Endothelial cell of umbilical vein (primary cell): Measurements from ENCODE around the gene ATP1A4.

Experiments
- EZH2 ChIP-seq: IDR thresholded peaks from 2 replicates; pipeline ENCODE4 v1.6.1; 2012; ENCODE audit warnings: borderline replicate concordance, low read depth, mild to moderate bottlenecking, moderate library complexity, low read length, inconsistent platforms; ENCODE audit not compliant: severe bottlenecking
- JUN ChIP-seq: IDR thresholded peaks from 2 replicates; pipeline ENCODE4 v1.6.1; 2011; ENCODE audit warnings: borderline replicate concordance, low read depth; ENCODE audit not compliant: insufficient read length, insufficient read depth
- POLR2A ChIP-seq: IDR thresholded peaks from 2 replicates; pipeline ENCODE4 v1.6.1; 2012; ENCODE audit warnings: low read depth, mild to moderate bottlenecking, control low read depth, low read length
- TF ChIP-seq, protein P1 (sequence below), 2 donors: IDR thresholded peaks; 1 replicate in 1 of 2; 2 replicates in 1 of 2; pipeline ENCODE4 v1.5.1; 2011; ENCODE audit warnings: low read length in 2 of 2, mild to moderate bottlenecking in 2 of 2, moderate library complexity in 2 of 2, control low read depth in 1 of 2, inconsistent platforms in 1 of 2, low read depth in 1 of 2; ENCODE audit not compliant: insufficient read depth in 1 of 2; ENCODE audit errors: extremely low read depth in 1 of 2

DNA sequence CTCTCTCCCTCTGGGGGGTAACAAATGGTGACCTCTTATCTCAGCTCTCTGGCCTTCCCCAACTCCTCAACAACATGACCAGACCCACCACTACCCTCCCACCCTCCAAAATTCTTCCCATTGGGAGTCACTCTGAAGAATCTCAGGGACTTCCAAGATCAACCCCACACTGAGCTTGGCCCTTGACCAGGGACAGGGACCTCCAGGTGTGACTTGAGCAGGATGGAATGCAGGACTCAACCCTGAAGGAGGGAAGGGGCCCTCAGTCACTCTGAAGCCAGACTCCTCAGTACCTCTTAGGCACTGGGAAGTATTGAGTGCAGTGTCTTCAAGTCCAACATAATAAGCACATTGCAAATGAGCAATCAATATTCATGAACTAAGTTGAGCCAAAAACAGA, 40.8 kb downstream of the ATP1A4 start:
- TF ChIP-seq, protein P1, sequence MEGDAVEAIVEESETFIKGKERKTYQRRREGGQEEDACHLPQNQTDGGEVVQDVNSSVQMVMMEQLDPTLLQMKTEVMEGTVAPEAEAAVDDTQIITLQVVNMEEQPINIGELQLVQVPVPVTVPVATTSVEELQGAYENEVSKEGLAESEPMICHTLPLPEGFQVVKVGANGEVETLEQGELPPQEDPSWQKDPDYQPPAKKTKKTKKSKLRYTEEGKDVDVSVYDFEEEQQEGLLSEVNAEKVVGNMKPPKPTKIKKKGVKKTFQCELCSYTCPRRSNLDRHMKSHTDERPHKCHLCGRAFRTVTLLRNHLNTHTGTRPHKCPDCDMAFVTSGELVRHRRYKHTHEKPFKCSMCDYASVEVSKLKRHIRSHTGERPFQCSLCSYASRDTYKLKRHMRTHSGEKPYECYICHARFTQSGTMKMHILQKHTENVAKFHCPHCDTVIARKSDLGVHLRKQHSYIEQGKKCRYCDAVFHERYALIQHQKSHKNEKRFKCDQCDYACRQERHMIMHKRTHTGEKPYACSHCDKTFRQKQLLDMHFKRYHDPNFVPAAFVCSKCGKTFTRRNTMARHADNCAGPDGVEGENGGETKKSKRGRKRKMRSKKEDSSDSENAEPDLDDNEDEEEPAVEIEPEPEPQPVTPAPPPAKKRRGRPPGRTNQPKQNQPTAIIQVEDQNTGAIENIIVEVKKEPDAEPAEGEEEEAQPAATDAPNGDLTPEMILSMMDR (IDR thresholded peaks at IDR 0.05; ENCODE audit: extremely low read depth in 1 of 2, insufficient read depth in 1 of 2, low read depth in 1 of 2, low read length in 2 of 2): no peak
- TF ChIP-seq POLR2A (no peak), EZH2 (no peak), JUN (no peak)
